Endometrial microvascular endothelial cells (primary cell): ENCODE data around the gene COL7A1. TPM values are rescaled to one million over a fixed set of nuclear protein-coding genes. Genes with fewer than 3 reads are reported as not detected.

Experiments used
- in situ Hi-C: cut with HindIII; loops from 2 replicates; pipeline ENCODE4 v1.10.0; 2017; ENCODE audit warnings: low sequenced_read_pairs, low pct_unique_long_range_greater_than_20kb; ENCODE audit errors: inconsistent ontology term
- total RNA-seq: library from RNA; depleted of rRNA; stranded (reverse); fragments of >200 nt; gene quantifications from one replicate; pipeline ENCODE4 v1.2.3, GENCODE V29; 2015; ENCODE audit errors: inconsistent ontology term

COL7A1 gene
- total RNA-seq, 1 donor from 2014 or later = not detected

GRCh38 chr3:48623851-48624547 lies 28.9 kb upstream of the COL7A1 start:
- in situ Hi-C loops = no loop called here

GRCh38 chr3:48621461-48621869 lies 26.3 kb upstream of the COL7A1 start, which contains the start of gene TMEM89:
TSS of gene TMEM89 (minus strand) at chr3:48621769. CDS start at chr3:48621756, 13 bp downstream.
- in situ Hi-C loops = no loop called here

- in situ Hi-C loops = no loop called here
Observed at GRCh38 chr3:48619541-48620524, 24.7 kb upstream of the COL7A1 start.

GRCh38 chr3:48617559-48617958 lies 22.4 kb upstream of the COL7A1 start:
- in situ Hi-C loops = no loop called here

GRCh38 chr3:48614044-48614443 lies 18.9 kb upstream of the COL7A1 start:
- in situ Hi-C loops = no loop called here

- in situ Hi-C loops = no loop called here
Observed at GRCh38 chr3:48612309-48612708, 17.2 kb upstream of the COL7A1 start.

GRCh38 chr3:48609088-48610005 lies 14.2 kb upstream of the COL7A1 start, which contains the start of gene UQCRC1:
TSS of gene UQCRC1 (minus strand) at chr3:48609646. CDS start at chr3:48609620, 26 bp downstream.
- in situ Hi-C loops = no loop called here

- in situ Hi-C loops = no loop called here
Observed at GRCh38 chr3:48607519-48607918, 12.4 kb upstream of the COL7A1 start.

- in situ Hi-C loops = no loop called here
Observed at GRCh38 chr3:48601622-48601994, 6.5 kb upstream of the COL7A1 start.

- in situ Hi-C loops = no loop called here
Observed at GRCh38 chr3:48600711-48601621, 5.8 kb upstream of the COL7A1 start.

- in situ Hi-C loops = no loop called here
Observed at GRCh38 chr3:48599509-48600285, 4.6 kb upstream of the COL7A1 start.

GRCh38 chr3:48599077-48599501 lies 4.0 kb upstream of the COL7A1 start:
- in situ Hi-C loops = no loop called here

- in situ Hi-C loops = no loop called here
Observed at GRCh38 chr3:48598323-48599076, 3.4 kb upstream of the COL7A1 start.

GRCh38 chr3:48597408-48597800 lies 2.3 kb upstream of the COL7A1 start:
- in situ Hi-C loops = no loop called here

- in situ Hi-C loops = no loop called here
Observed at GRCh38 chr3:48596676-48597407, 1.7 kb upstream of the COL7A1 start.

GRCh38 chr3:48596157-48596556 lies 1.0 kb upstream of the COL7A1 start:
- in situ Hi-C loops = no loop called here
